Right lobe of liver (tissue), 4 donors: ENCODE measurements around the gene TRPM3.

ENCODE experiments used
- CTCF ChIP-seq, 4 donors: fragments of 200-600 bp in 3 of 4; fragments of 450-650 bp in 1 of 4; IDR thresholded peaks; one replicate each; pipeline versions ENCODE4 v1.5.1 to v1.8.0; 2016 to 2022; ENCODE audit warnings: antibody characterized with exemption in 4 of 4, mild to moderate bottlenecking in 2 of 4
- POLR2A ChIP-seq: fragments of 450-650 bp; IDR thresholded peaks from one replicate; pipeline ENCODE4 v1.6.1; 2017; ENCODE audit warnings: antibody characterized with exemption, mild to moderate bottlenecking
- donor health status: DM: no; HTN: no; CAD: no.
- donor health status: DM: no; HTN: no; CAD: no.
- donor health status: DM: no; HTN: yes; CAD: no.

- TF ChIP-seq CTCF (IDR thresholded peaks at IDR 0.05) = no peak
- no peak for TF ChIP-seq POLR2A
Observed at GRCh38 chr9:71127301-71127700, 5.9 kb upstream of the TRPM3 start.
